Thoracic aorta (tissue), 2 donors: ENCODE results near the gene DLGAP1. TPM values are rescaled to one million over a fixed set of nuclear protein-coding genes. Genes with fewer than 3 reads are reported as not detected.

Experiments
- ATAC-seq: fragments of 150-250 bp; one replicate; pipeline ENCODE4 v1.8.0; 2017; ENCODE audit warnings: low read depth; ENCODE audit not compliant: insufficient number of reproducible peaks, low FRiP score
- DNase-seq: peaks from one replicate; pipeline ENCODE4 v3.0.0-alpha.2; 2020; ENCODE audit warnings: low spot score
- H3K27ac ChIP-seq, 2 donors: fragments of 200-600 bp; sonication (generic); 1 replicate in 1 of 2; 2 replicates in 1 of 2; pipeline ENCODE4 v1.5.1; 2016; ENCODE audit warnings: mild to moderate bottlenecking in 2 of 2, moderate library complexity in 2 of 2
- H3K27me3 ChIP-seq: fragments of 200-600 bp; sonication (generic); replicated peaks from 2 replicates; pipeline ENCODE4 v1.6.0; 2016; ENCODE audit warnings: mild to moderate bottlenecking; ENCODE audit not compliant: insufficient read depth
- H3K36me3 ChIP-seq: fragments of 200-600 bp; sonication (generic); one replicate; pipeline ENCODE4 v1.5.1; 2016
- H3K4me1 ChIP-seq, 2 donors: fragments of 200-600 bp; sonication (generic); 1 replicate in 1 of 2; 2 replicates in 1 of 2; pipeline versions ENCODE4 v1.5.1 to v1.6.0; 2016; ENCODE audit warnings: low read depth in 2 of 2, mild to moderate bottlenecking in 1 of 2; ENCODE audit not compliant: control insufficient read depth in 1 of 2
- H3K4me3 ChIP-seq: fragments of 200-600 bp; sonication (generic); 2 replicates; pipeline ENCODE4 v1.5.1; 2016; ENCODE audit warnings: mild to moderate bottlenecking
- H3K9me3 ChIP-seq: fragments of 200-600 bp; sonication (generic); 2 replicates; pipeline ENCODE4 v1.5.1; 2016
- total RNA-seq, 2 donors: library from RNA; depleted of rRNA; stranded (reverse); fragments of >200 nt; gene quantifications; one replicate each; pipeline versions ENCODE4 v1.1.0 to v1.2.3, GENCODE V29; 2016
- TF ChIP-seq, protein P1 (sequence below): fragments of 200-600 bp; sonication (generic); IDR thresholded peaks from one replicate; pipeline ENCODE4 v1.5.1; 2019; ENCODE audit warnings: antibody characterized with exemption

DLGAP1 gene
- total RNA-seq, 2 donors from 2014 or later: 7.3 to 19.0 TPM

DNA sequence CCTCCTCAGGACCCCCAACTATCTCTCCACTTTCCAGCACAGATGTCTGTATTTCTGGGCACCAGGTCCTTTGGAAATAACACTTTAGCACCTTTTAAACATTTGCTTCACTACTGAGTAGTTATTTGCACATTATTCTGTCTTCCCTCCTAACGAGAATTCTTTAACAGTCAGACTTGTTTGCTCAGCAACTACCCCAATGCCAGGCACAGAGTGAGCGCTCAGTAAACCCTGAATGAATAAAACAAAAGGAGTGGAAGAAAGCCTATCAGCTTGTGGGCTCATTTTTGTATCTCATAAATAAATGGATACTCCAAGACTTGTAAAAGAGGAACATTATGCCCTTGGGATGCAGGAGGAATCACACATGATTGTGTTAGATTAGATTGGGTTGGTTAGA is 554.8 kb downstream of the DLGAP1 start:
- H3K4me3 ChIP-seq: no peak overlapping the region
- no peak overlapping the region for H3K27ac ChIP-seq
- ATAC-seq: no peak
- no peaks in the 10 kb centered on the region for H3K9me3 ChIP-seq
- DNase-seq: no peak
- no peaks in the 10 kb centered on the region for H3K4me1 ChIP-seq
- TF ChIP-seq, protein P1, sequence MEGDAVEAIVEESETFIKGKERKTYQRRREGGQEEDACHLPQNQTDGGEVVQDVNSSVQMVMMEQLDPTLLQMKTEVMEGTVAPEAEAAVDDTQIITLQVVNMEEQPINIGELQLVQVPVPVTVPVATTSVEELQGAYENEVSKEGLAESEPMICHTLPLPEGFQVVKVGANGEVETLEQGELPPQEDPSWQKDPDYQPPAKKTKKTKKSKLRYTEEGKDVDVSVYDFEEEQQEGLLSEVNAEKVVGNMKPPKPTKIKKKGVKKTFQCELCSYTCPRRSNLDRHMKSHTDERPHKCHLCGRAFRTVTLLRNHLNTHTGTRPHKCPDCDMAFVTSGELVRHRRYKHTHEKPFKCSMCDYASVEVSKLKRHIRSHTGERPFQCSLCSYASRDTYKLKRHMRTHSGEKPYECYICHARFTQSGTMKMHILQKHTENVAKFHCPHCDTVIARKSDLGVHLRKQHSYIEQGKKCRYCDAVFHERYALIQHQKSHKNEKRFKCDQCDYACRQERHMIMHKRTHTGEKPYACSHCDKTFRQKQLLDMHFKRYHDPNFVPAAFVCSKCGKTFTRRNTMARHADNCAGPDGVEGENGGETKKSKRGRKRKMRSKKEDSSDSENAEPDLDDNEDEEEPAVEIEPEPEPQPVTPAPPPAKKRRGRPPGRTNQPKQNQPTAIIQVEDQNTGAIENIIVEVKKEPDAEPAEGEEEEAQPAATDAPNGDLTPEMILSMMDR: no peak
- no peaks in the 10 kb centered on the region for H3K27me3 ChIP-seq
- no peaks in the 10 kb centered on the region for H3K36me3 ChIP-seq

DNA sequence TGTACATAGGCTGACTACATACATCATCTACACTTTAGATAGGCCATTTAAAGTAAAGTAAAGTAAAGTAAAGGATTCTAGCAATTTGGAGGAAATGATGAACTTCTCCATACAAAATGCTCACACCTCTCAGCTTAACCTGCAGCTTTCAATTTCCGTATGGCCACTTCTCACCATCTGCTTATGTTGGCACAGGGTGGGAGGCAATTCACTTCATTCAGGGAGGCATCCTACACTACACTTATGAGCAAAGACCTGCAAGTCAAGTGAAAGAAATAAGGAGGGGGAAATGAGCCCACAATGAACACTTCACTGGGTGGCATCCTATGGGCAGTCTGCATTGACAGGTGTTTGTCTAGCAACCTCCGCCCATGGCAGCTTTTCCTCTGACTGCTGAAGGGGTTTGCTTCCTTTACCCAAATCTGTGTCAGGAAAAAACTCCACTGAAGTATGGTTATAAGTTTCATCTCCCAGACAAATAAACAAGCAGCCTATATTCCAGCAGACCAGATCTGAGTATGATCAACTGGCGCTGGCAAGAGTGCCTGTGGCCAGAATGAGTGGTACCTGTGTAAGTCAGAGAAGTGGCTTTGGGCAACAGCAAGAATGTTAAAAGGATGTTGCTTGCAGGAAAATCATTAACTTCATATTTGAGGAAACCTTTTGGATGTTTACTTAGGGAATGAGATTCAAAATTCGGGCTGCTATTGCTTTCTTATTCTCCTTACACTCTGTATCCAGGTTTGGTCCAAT is 556.1 kb downstream of the DLGAP1 start:
- H3K36me3 ChIP-seq: no peaks in the 10 kb centered on the region
- H3K27ac ChIP-seq: no peak overlapping the region
- TF ChIP-seq, protein P1: no peak
- H3K4me3 ChIP-seq: no peak overlapping the region
- H3K9me3 ChIP-seq: no peaks in the 10 kb centered on the region
- H3K27me3 ChIP-seq: no peaks in the 10 kb centered on the region
- no peak for ATAC-seq
- no peak for DNase-seq
- no peaks in the 10 kb centered on the region for H3K4me1 ChIP-seq

DNA sequence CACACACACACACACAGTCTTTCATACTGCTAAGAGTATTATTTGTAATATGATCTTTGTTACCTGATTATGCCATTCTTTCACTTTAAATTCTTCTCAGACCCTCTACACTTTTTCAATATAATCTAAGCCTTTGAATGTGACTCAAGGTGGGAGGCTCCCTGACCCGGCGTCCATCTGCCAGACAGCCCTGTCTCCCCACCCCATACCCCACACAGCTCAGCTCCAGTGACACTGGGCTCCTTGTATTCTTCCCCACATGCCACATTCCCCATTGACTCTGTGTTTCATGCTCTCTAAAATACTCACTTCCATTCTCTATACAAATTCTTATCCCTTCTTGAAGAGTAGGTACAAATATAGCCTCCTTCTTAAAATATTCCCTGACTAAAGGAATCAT is 563.0 kb downstream of the DLGAP1 start:
- Histone ChIP-seq H3K4me1 (peaks cover 0 to 2% of the 10 kb centered on the region in 2 donors), H3K36me3 (no peaks in the 10 kb centered on the region), H3K4me3 (no peak overlapping the region), H3K27ac (no peak overlapping the region), H3K27me3 (no peaks in the 10 kb centered on the region), H3K9me3 (no peaks in the 10 kb centered on the region)
- ATAC-seq (no peak), DNase-seq (no peak)
- TF ChIP-seq, protein P1: no peak

DNA sequence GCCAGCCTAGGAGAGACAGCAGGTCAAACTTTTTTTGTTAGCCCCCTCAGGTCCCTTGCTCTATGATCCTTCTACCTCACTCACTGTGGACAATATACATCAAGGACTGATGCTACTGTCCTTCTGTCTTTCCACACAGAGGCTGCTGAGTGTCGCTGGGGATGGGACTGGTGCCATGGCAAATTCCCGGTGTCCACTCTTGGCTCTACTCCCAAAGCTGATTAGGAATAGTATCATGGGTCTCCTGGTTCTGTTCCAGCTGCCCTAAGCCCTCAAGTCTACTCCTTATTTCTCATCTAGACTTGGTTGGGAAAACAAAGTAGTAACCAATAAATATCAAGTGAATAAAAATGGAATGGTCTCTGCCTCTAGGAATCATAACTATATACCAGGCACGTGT is 563.9 kb downstream of the DLGAP1 start:
- Histone ChIP-seq H3K9me3 (no peaks in the 10 kb centered on the region), H3K4me1 (peaks cover 0 to 9% of the 10 kb centered on the region in 2 donors), H3K27ac (no peak overlapping the region), H3K27me3 (no peaks in the 10 kb centered on the region), H3K36me3 (no peaks in the 10 kb centered on the region), H3K4me3 (no peak overlapping the region)
- TF ChIP-seq, protein P1: no peak
- ATAC-seq: no peak
- DNase-seq: no peak

DNA sequence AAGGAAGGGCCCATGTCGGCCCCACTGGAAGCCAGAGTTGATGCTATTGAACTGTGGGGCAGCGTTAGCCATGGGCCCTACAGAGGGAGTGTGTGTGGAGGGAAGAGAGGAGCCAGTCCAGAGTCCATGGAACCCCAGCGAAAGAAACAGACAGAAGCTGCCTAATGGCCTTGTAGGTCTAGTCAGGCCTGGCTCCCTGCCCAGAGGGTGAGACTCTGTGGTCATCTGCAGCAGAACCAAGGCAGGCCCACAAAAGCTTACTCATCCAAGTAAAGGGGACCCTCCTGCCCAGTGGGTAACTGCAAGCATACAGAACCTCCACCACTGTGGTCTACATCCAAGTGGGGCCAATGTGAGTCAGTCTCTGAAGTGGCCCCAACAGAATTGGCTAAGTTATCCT is 565.3 kb downstream of the DLGAP1 start:
- TF ChIP-seq, protein P1: no peak
- no peak overlapping the region for H3K4me3 ChIP-seq
- no peaks in the 10 kb centered on the region for H3K36me3 ChIP-seq
- DNase-seq (no peak), ATAC-seq (no peak)
- no peaks in the 10 kb centered on the region for H3K9me3 ChIP-seq
- H3K27ac ChIP-seq: no peak overlapping the region
- H3K4me1 ChIP-seq: peaks cover 0 to 9% of the 10 kb centered on the region in 2 donors
- no peaks in the 10 kb centered on the region for H3K27me3 ChIP-seq
